ENCODE data around the gene CPEB4. TPM values are rescaled to one million over a fixed set of nuclear protein-coding genes. Genes with fewer than 3 reads are reported as not detected.

CPEB4 gene
- total and polyA plus RNA-seq, 7 donors: 6.0 to 66.2 (median 27.8) TPM

GRCh38 chr5:173888473-173889131 lies 453 bp downstream of the CPEB4 start:
- peak; percentile 66 for DNase-seq
- TF ChIP-seq POLR2AphosphoS5 (IDR thresholded peaks at IDR 0.05) (no peak), POLR2A (IDR thresholded peaks at IDR 0.05) (no peak), CTCF (IDR thresholded peaks at IDR 0.05) (no peak), EP300 (IDR thresholded peaks at IDR 0.05) (no peak)
- H3K9me3 ChIP-seq: no peaks in the 10 kb centered on the region
- H3K27me3 ChIP-seq: no peaks in the 10 kb centered on the region
- peaks cover 0 to 49% (median 28%) of the 10 kb centered on the region in 4 donors for H3K4me1 ChIP-seq
- intact Hi-C loops (cut with DNase I): loop anchor here (2.0 to 10.0 kb wide), 4 partner anchors 30 to 574 kb away; no protein-coding TSS in a partner anchor
- peak overlapping the region; percentile 79 to 91 (median 86) for H3K27ac ChIP-seq
- H3K36me3 ChIP-seq: no peaks in the 10 kb centered on the region
- WGBS, 2 donors: 1% methylated on average over 37 of the region's 37 CpGs
- H3K4me3 ChIP-seq: peak overlapping the region; percentile 72 to 97 (median 89)

- H3K27ac ChIP-seq: peak overlapping the region; percentile 79 to 91 (median 86)
- intact Hi-C loops (cut with DNase I): loop anchor here (2.0 kb wide), 1 partner anchor 82 kb away; no protein-coding TSS in a partner anchor
- peaks cover 0 to 66% (median 40%) of the 10 kb centered on the region in 4 donors for H3K4me1 ChIP-seq
These were observed 2.2 kb downstream of the CPEB4 start for GRCh38 chr5:173890195-173890991.

GRCh38 chr5:173891308-173892116 lies 3.4 kb downstream of the CPEB4 start:
- Histone ChIP-seq H3K4me3 (peak overlapping the region; percentile 72 to 97 (median 89)), H3K27ac (peak overlapping the region; percentile 79 to 91 (median 86)), H3K9me3 (no peaks in the 10 kb centered on the region), H3K4me1 (peaks cover 0 to 73% (median 42%) of the 10 kb centered on the region in 4 donors), H3K36me3 (no peaks in the 10 kb centered on the region), H3K27me3 (no peaks in the 10 kb centered on the region)
- no peak for DNase-seq
- 52 to 67% methylated on average over 3 of the region's 3 CpGs for WGBS, 2 donors
- TF ChIP-seq EP300 (IDR thresholded peaks at IDR 0.05): no peak
- intact Hi-C loops (cut with DNase I): loop anchor here (2.0 kb wide), 1 partner anchor 81 kb away; no protein-coding TSS in a partner anchor

More at GRCh38 chr5:173890195-173890991, 2.2 kb downstream of the CPEB4 start:
- DNase-seq: peak; percentile 68
- Histone ChIP-seq H3K36me3 (no peaks in the 10 kb centered on the region), H3K4me3 (peak overlapping the region; percentile 72 to 97 (median 89)), H3K27me3 (no peaks in the 10 kb centered on the region), H3K9me3 (no peaks in the 10 kb centered on the region)
- no peak for TF ChIP-seq CTCF (IDR thresholded peaks at IDR 0.05)
- peak in 1 of 4 donors; percentile 6 for TF ChIP-seq POLR2AphosphoS5 (IDR thresholded peaks at IDR 0.05)
- TF ChIP-seq POLR2A (IDR thresholded peaks at IDR 0.05): no peak
- 78 to 81% methylated on average over 19 of the region's 19 CpGs for WGBS, 2 donors

- H3K27me3 ChIP-seq: no peaks in the 10 kb centered on the region
- no peaks in the 10 kb centered on the region for H3K9me3 ChIP-seq
- H3K27ac ChIP-seq: no peak overlapping the region
- H3K4me3 ChIP-seq: peak overlapping the region in 2 of 4 donors; percentile 72 to 83
- WGBS, 2 donors: 88 to 92% methylated on average over 2 of the region's 2 CpGs
- H3K4me1 ChIP-seq: peaks cover 0 to 67% (median 42%) of the 10 kb centered on the region in 4 donors
- TF ChIP-seq EP300 (IDR thresholded peaks at IDR 0.05) (no peak), CTCF (IDR thresholded peaks at IDR 0.05) (no peak), POLR2AphosphoS5 (IDR thresholded peaks at IDR 0.05) (no peak), POLR2A (IDR thresholded peaks at IDR 0.05) (no peak)
- intact Hi-C loops (cut with DNase I): no loop called here
- no peaks in the 10 kb centered on the region for H3K36me3 ChIP-seq
- no peak for DNase-seq
These were observed 5.0 kb downstream of the CPEB4 start for GRCh38 chr5:173893192-173893561.
